GM23338 (cell line): ENCODE measurements around the gene ANO6. TPM values are rescaled to one million over a fixed set of nuclear protein-coding genes. Genes with fewer than 3 reads are reported as not detected.

Experiments used
- ATAC-seq: fragments of 200-7000 bp; cut with Tn5 transposase; 3 replicates; pipeline ENCODE4 v1.9.1; 2020
- DNase-seq: peaks from one replicate; pipeline ENCODE4 v3.0.0-alpha.2; 2015; ENCODE audit warnings: low spot score
- H2AFZ ChIP-seq: fragments of 200-600 bp; sonication (generic); 2 replicates; pipeline ENCODE4 v1.8.0; 2016; ENCODE audit warnings: antibody characterized with exemption, mild to moderate bottlenecking, moderate library complexity
- H3F3A ChIP-seq: fragments of 200-600 bp; sonication (generic); replicated peaks from 2 replicates; pipeline ENCODE4 v1.8.0; 2017; ENCODE audit warnings: antibody characterized with exemption, mixed run types, low read depth
- H3K27ac ChIP-seq: fragments of 200-600 bp; sonication (generic); 2 replicates; pipeline ENCODE4 v1.6.1; 2016; ENCODE audit warnings: low read depth
- H3K27me3 ChIP-seq: fragments of 200-600 bp; sonication (generic); 2 replicates; pipeline ENCODE4 v1.8.0; 2016; ENCODE audit warnings: mild to moderate bottlenecking, mixed run types, moderate library complexity; ENCODE audit not compliant: insufficient read depth
- H3K36me3 ChIP-seq: fragments of 200-600 bp; sonication (generic); 2 replicates; pipeline ENCODE4 v1.8.0; 2016; ENCODE audit warnings: mild to moderate bottlenecking; ENCODE audit not compliant: insufficient read depth
- H3K4me1 ChIP-seq: fragments of 200-600 bp; sonication (generic); 2 replicates; pipeline ENCODE4 v1.8.0; 2016; ENCODE audit warnings: mild to moderate bottlenecking, moderate library complexity; ENCODE audit not compliant: insufficient read depth
- H3K4me2 ChIP-seq: fragments of 200-600 bp; sonication (generic); 2 replicates; pipeline ENCODE4 v1.7.1; 2017; ENCODE audit warnings: mixed run types
- H3K4me3 ChIP-seq: fragments of 200-600 bp; sonication (generic); 2 replicates; pipeline ENCODE4 v1.6.1; 2016; ENCODE audit warnings: mixed run types
- H3K79me2 ChIP-seq: fragments of 200-600 bp; sonication (generic); replicated peaks from 2 replicates; pipeline ENCODE4 v1.8.0; 2017; ENCODE audit warnings: mild to moderate bottlenecking; ENCODE audit not compliant: insufficient read depth
- H3K9me2 ChIP-seq: fragments of 200-600 bp; sonication (generic); 2 replicates; pipeline ENCODE4 v1.8.0; 2017; ENCODE audit not compliant: insufficient read depth
- H4K20me1 ChIP-seq: fragments of 200-600 bp; sonication (generic); replicated peaks from 2 replicates; pipeline ENCODE4 v1.8.0; 2017; ENCODE audit warnings: mild to moderate bottlenecking; ENCODE audit not compliant: insufficient read depth
- H3K27ac Mint-ChIP-seq: 2 replicates; pipeline ENCODE4 v1.8.0; 2020; ENCODE audit warnings: inconsistent platforms, mild to moderate bottlenecking, moderate library complexity, mixed read lengths
- H3K27me3 Mint-ChIP-seq: 3 replicates; pipeline ENCODE4 v1.8.0; 2022; ENCODE audit warnings: low read depth, mild to moderate bottlenecking, moderate library complexity, mixed read lengths, inconsistent platforms; ENCODE audit not compliant: insufficient read depth, poor library complexity
- H3K36me3 Mint-ChIP-seq: 3 replicates; pipeline ENCODE4 v1.8.0; 2021; ENCODE audit warnings: low read depth, mild to moderate bottlenecking, inconsistent platforms, moderate library complexity, mixed read lengths
- H3K4me1 Mint-ChIP-seq: 3 replicates; pipeline ENCODE4 v1.8.0; 2020; ENCODE audit warnings: mild to moderate bottlenecking, inconsistent platforms, mixed read lengths
- H3K4me3 Mint-ChIP-seq: 3 replicates; pipeline ENCODE4 v1.8.0; 2021; ENCODE audit warnings: moderate library complexity, mild to moderate bottlenecking, inconsistent platforms, mixed read lengths
- H3K9me3 Mint-ChIP-seq: 3 replicates; pipeline ENCODE4 v1.8.0; 2020; ENCODE audit warnings: moderate library complexity, mild to moderate bottlenecking, inconsistent platforms, mixed read lengths
- CREB1 ChIP-seq: fragments of 250-450 bp; sonication (Bioruptor Pico); IDR thresholded peaks from 2 replicates; pipeline ENCODE4 v1.5.0; 2020; ENCODE audit warnings: low read depth, mild to moderate bottlenecking, moderate library complexity
- EZH2 ChIP-seq: fragments of 200-600 bp; sonication (generic); IDR thresholded peaks from one replicate; pipeline ENCODE4 v1.8.0; 2017; ENCODE audit warnings: antibody characterized with exemption, mild to moderate bottlenecking, low read depth; ENCODE audit not compliant: unreplicated experiment
- EZH2phosphoT487 ChIP-seq: fragments of 200-600 bp; sonication (generic); IDR thresholded peaks from one replicate; pipeline ENCODE4 v1.8.1; 2018; ENCODE audit warnings: antibody characterized with exemption; ENCODE audit not compliant: unreplicated experiment
- JUNB ChIP-seq: IDR thresholded peaks from one replicate; pipeline ENCODE4 v1.6.1; 2016; ENCODE audit warnings: antibody characterized with exemption; ENCODE audit not compliant: unreplicated experiment
- NANOG ChIP-seq: IDR thresholded peaks from 2 replicates; pipeline ENCODE4 v1.6.1; 2016; ENCODE audit warnings: antibody characterized with exemption, borderline replicate concordance
- POLR2AphosphoS5 ChIP-seq: IDR thresholded peaks from 2 replicates; pipeline ENCODE4 v1.6.1; 2016; ENCODE audit warnings: antibody characterized with exemption, low read depth
- ZNF114 ChIP-seq: fragments of 250-450 bp; sonication (Bioruptor Pico); IDR thresholded peaks from 2 replicates; pipeline ENCODE4 v1.5.0; 2020; ENCODE audit warnings: mild to moderate bottlenecking, moderate library complexity
- ZNF331 ChIP-seq: fragments of 250-450 bp; sonication (Bioruptor Pico); IDR thresholded peaks from 2 replicates; pipeline ENCODE4 v1.5.0; 2020; ENCODE audit warnings: low read depth, mild to moderate bottlenecking, moderate library complexity
- polyA plus RNA-seq: library from polyadenylated mRNA; unstranded; fragments of >200 nt; fragmentation: Nextera tagmentation; extraction: Ambion mirVana; gene quantifications from 2 replicates; pipeline ENCODE4 v1.2.1, GENCODE V29; 2016
- total RNA-seq: library from RNA; depleted of rRNA; stranded (reverse); fragments of >200 nt; shearing (Covaris generic); gene quantifications from 2 replicates; pipeline ENCODE4 v1.2.3, GENCODE V29; 2014
- TF ChIP-seq, protein P1 (sequence below), 2 experiments: fragments of 200-600 bp in 1 of 2; sonication (generic) in 1 of 2; conservative IDR thresholded peaks; 2 replicates each; pipeline versions ENCODE4 v1.5.1 to v1.6.1; 2016 to 2017; ENCODE audit warnings: antibody characterized with exemption in 2 of 2, low read depth in 2 of 2, mild to moderate bottlenecking in 2 of 2, moderate library complexity in 1 of 2
- TF ChIP-seq, protein P2 (sequence below): fragments of 250-450 bp; sonication (Bioruptor Pico); IDR thresholded peaks from 2 replicates; pipeline ENCODE4 v1.5.0; 2020; ENCODE audit warnings: mild to moderate bottlenecking, moderate library complexity
- TF ChIP-seq, protein P3 (sequence below): IDR thresholded peaks from one replicate; pipeline ENCODE4 v1.6.1; 2018; ENCODE audit warnings: antibody characterized with exemption; ENCODE audit not compliant: unreplicated experiment
- TF ChIP-seq, protein P4 (sequence below): IDR thresholded peaks from 2 replicates; pipeline ENCODE4 v1.6.1; 2016; ENCODE audit warnings: antibody characterized with exemption

Gene ANO6
- total and polyA plus RNA-seq, 2 experiments from 2014 or later, result 21.1 to 48.9 TPM

DNA sequence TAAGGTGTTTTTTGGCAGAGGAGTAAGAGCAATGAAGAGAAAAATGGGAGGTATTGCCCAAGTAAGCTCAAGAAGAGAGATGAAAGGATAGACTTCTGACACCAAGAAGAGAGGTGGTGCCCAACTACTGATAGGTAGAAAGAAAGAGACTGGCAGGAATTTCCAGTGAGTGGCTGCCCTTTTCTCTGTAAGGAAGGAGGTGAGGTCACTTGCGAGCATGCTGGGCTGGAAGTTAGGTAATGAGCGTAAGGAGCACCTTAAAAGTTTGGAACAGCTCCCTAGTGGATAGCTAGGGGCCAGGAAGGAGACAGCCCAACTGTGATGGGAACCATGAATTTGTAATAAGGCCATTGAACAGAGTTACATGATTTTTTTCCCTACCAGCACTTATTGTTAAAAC lies 127.0 kb downstream of the ANO6 start (continued):
- no peak for TF ChIP-seq POLR2AphosphoS5

DNA sequence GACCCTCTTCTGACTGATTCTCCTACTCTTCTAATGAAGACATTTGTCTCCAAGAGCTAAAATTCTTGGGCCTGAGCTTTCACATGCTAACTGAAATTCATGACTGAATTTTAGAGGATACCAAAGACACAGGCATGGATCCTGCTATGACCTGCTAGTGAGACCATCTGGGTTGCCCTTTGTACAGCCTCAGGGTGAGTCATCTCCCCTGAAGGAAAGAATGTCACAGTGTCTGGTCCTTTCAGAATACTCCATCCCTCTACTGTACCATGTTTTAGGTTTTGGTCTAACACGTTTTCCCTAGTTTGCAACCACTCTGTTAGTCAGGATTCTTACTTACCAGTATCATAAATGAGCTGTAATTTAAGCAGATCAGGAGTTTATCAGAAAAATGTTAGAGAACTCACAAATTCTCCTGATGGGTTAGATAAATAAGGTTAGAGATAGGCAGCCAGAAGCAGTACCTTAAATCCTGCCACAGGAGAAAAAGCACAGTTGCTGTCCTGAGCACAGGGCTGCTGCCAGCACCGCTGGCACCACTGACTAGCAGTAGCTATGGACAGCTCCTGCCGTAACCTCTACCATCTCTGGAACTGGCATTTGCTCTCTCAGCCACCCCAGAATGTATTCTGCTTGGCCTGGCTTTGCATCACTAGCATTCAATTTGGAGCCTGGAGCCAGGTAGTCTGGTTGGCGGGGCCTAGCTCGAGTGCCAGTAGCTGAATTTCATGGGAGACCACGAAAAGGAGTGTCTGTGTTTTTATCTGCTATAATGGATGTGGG lies 127.6 kb downstream of the ANO6 start:
- no peaks in the 10 kb centered on the region for H3K36me3 ChIP-seq
- Mint-ChIP-seq H3K4me1 (peaks cover 14% of the 10 kb centered on the region), H3K4me3 (no peak overlapping the region), H3K36me3 (peaks cover 9% of the 10 kb centered on the region), H3K27ac (no peak overlapping the region), H3K9me3 (no peaks in the 10 kb centered on the region), H3K27me3 (peaks cover 4% of the 10 kb centered on the region)
- ATAC-seq (no peak), DNase-seq (no peak)
- no peak overlapping the region for H3K4me2 ChIP-seq
- peaks cover 7% of the 10 kb centered on the region; the same call in 1 of the 2 replicates for H3K4me1 ChIP-seq
- no peak overlapping the region for H3K4me3 ChIP-seq
- H2AFZ ChIP-seq, result no peak overlapping the region
- no peaks in the 10 kb centered on the region for H3F3A ChIP-seq
- H3K79me2 ChIP-seq, result no peaks in the 10 kb centered on the region
- TF ChIP-seq, protein P1, sequence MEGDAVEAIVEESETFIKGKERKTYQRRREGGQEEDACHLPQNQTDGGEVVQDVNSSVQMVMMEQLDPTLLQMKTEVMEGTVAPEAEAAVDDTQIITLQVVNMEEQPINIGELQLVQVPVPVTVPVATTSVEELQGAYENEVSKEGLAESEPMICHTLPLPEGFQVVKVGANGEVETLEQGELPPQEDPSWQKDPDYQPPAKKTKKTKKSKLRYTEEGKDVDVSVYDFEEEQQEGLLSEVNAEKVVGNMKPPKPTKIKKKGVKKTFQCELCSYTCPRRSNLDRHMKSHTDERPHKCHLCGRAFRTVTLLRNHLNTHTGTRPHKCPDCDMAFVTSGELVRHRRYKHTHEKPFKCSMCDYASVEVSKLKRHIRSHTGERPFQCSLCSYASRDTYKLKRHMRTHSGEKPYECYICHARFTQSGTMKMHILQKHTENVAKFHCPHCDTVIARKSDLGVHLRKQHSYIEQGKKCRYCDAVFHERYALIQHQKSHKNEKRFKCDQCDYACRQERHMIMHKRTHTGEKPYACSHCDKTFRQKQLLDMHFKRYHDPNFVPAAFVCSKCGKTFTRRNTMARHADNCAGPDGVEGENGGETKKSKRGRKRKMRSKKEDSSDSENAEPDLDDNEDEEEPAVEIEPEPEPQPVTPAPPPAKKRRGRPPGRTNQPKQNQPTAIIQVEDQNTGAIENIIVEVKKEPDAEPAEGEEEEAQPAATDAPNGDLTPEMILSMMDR (conservative IDR thresholded peaks at IDR 0.05; ENCODE audit: low read depth in 2 of 2), result no peak
- TF ChIP-seq POLR2AphosphoS5 (no peak), JUNB (no peak), EZH2phosphoT487 (no peak), CREB1 (CRISPR knock-in tag) (no peak), ZNF114 (CRISPR knock-in tag) (no peak), NANOG (no peak), EZH2 (no peak), ZNF331 (CRISPR knock-in tag) (no peak)
- TF ChIP-seq, protein P2, sequence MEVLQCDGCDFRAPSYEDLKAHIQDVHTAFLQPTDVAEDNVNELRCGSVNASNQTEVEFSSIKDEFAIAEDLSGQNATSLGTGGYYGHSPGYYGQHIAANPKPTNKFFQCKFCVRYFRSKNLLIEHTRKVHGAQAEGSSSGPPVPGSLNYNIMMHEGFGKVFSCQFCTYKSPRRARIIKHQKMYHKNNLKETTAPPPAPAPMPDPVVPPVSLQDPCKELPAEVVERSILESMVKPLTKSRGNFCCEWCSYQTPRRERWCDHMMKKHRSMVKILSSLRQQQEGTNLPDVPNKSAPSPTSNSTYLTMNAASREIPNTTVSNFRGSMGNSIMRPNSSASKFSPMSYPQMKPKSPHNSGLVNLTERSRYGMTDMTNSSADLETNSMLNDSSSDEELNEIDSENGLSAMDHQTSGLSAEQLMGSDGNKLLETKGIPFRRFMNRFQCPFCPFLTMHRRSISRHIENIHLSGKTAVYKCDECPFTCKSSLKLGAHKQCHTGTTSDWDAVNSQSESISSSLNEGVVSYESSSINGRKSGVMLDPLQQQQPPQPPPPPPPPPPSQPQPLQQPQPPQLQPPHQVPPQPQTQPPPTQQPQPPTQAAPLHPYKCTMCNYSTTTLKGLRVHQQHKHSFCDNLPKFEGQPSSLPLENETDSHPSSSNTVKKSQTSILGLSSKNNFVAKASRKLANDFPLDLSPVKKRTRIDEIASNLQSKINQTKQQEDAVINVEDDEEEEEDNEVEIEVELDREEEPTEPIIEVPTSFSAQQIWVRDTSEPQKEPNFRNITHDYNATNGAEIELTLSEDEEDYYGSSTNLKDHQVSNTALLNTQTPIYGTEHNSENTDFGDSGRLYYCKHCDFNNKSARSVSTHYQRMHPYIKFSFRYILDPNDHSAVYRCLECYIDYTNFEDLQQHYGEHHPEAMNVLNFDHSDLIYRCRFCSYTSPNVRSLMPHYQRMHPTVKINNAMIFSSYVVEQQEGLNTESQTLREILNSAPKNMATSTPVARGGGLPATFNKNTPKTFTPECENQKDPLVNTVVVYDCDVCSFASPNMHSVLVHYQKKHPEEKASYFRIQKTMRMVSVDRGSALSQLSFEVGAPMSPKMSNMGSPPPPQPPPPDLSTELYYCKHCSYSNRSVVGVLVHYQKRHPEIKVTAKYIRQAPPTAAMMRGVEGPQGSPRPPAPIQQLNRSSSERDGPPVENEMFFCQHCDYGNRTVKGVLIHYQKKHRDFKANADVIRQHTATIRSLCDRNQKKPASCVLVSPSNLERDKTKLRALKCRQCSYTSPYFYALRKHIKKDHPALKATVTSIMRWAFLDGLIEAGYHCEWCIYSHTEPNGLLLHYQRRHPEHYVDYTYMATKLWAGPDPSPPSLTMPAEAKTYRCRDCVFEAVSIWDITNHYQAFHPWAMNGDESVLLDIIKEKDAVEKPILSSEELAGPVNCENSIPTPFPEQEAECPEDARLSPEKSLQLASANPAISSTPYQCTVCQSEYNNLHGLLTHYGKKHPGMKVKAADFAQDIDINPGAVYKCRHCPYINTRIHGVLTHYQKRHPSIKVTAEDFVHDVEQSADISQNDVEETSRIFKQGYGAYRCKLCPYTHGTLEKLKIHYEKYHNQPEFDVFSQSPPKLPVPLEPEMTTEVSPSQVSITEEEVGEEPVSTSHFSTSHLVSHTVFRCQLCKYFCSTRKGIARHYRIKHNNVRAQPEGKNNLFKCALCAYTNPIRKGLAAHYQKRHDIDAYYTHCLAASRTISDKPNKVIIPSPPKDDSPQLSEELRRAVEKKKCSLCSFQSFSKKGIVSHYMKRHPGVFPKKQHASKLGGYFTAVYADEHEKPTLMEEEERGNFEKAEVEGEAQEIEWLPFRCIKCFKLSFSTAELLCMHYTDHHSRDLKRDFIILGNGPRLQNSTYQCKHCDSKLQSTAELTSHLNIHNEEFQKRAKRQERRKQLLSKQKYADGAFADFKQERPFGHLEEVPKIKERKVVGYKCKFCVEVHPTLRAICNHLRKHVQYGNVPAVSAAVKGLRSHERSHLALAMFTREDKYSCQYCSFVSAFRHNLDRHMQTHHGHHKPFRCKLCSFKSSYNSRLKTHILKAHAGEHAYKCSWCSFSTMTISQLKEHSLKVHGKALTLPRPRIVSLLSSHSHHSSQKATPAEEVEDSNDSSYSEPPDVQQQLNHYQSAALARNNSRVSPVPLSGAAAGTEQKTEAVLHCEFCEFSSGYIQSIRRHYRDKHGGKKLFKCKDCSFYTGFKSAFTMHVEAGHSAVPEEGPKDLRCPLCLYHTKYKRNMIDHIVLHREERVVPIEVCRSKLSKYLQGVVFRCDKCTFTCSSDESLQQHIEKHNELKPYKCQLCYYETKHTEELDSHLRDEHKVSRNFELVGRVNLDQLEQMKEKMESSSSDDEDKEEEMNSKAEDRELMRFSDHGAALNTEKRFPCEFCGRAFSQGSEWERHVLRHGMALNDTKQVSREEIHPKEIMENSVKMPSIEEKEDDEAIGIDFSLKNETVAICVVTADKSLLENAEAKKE, result no peak
- TF ChIP-seq, protein P3, sequence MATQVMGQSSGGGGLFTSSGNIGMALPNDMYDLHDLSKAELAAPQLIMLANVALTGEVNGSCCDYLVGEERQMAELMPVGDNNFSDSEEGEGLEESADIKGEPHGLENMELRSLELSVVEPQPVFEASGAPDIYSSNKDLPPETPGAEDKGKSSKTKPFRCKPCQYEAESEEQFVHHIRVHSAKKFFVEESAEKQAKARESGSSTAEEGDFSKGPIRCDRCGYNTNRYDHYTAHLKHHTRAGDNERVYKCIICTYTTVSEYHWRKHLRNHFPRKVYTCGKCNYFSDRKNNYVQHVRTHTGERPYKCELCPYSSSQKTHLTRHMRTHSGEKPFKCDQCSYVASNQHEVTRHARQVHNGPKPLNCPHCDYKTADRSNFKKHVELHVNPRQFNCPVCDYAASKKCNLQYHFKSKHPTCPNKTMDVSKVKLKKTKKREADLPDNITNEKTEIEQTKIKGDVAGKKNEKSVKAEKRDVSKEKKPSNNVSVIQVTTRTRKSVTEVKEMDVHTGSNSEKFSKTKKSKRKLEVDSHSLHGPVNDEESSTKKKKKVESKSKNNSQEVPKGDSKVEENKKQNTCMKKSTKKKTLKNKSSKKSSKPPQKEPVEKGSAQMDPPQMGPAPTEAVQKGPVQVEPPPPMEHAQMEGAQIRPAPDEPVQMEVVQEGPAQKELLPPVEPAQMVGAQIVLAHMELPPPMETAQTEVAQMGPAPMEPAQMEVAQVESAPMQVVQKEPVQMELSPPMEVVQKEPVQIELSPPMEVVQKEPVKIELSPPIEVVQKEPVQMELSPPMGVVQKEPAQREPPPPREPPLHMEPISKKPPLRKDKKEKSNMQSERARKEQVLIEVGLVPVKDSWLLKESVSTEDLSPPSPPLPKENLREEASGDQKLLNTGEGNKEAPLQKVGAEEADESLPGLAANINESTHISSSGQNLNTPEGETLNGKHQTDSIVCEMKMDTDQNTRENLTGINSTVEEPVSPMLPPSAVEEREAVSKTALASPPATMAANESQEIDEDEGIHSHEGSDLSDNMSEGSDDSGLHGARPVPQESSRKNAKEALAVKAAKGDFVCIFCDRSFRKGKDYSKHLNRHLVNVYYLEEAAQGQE, result no peak
- TF ChIP-seq, protein P4, sequence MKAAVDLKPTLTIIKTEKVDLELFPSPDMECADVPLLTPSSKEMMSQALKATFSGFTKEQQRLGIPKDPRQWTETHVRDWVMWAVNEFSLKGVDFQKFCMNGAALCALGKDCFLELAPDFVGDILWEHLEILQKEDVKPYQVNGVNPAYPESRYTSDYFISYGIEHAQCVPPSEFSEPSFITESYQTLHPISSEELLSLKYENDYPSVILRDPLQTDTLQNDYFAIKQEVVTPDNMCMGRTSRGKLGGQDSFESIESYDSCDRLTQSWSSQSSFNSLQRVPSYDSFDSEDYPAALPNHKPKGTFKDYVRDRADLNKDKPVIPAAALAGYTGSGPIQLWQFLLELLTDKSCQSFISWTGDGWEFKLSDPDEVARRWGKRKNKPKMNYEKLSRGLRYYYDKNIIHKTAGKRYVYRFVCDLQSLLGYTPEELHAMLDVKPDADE, result no peak
- no peaks in the 10 kb centered on the region for H4K20me1 ChIP-seq
- no peaks in the 10 kb centered on the region for H3K27me3 ChIP-seq
- H3K9me2 ChIP-seq, result no peaks in the 10 kb centered on the region
- H3K27ac ChIP-seq, result no peak overlapping the region
